Measurements from ENCODE around the gene RGS13.

Gene RGS13, protein sequence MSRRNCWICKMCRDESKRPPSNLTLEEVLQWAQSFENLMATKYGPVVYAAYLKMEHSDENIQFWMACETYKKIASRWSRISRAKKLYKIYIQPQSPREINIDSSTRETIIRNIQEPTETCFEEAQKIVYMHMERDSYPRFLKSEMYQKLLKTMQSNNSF

DNA sequence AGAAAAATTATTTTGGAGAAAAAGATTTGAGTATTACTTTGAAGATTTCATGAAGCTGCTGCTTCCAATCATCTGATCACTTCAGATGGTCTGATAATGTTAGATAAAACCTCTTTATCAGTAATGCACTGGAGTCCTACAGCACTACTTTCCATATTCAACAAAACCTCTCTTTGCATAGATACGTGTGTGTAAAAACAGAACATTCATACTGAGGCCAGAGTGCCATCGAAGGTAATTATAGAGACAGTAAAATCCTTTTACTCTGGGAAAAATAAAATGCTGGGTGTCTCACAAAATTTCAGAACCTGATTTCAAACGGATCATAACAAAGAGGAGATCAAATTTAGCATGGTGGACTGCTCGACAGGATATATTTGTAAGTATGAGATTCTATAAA, at the start of gene RGS13:
RGS13 (plus strand) TSS at position 209 of the 400 bp plus-strand sequence. CDS start 8,188 bp downstream, outside the sequence.
- DNase-seq = no peak

DNA sequence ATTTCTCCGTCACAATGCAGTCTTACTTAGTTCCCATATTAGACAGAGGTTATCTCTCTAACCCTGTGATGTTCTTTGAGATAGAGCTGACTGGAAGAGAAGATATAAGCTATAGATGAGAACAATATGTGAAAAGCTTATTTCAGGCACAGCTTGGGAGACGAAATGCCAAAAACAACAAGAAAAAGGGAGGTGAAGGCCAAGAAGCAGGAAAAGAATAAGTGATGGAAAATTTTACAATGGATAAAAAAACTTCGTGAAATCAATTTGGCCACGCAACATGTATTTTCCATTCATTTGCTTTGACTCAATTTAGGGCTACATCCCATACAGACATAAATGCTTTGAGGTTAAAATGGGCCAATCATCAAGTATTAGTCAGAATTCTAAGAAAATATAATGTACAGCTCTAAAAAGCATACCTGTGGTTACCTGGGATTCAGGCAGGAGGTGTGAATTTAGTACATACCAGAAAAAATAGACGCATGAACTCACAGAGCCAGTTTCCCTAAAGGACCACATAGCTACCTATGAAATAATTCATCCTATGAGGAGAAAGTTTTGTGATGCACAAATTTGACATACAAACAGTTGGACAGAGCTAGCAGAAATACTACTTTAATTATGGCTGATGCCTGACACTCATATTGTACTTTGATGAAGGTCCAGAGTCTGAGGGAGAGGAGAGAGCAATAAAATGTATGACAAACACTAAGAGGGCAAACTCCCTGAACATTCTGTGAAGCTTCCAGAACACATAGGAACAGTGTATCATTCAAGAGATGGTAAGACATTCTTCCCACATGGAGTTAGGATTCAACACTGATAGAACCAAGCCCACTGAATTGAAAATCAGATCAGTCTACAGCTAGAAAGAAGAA, 48.3 kb upstream of the RGS13 start:
- DNase-seq = no peak

DNA sequence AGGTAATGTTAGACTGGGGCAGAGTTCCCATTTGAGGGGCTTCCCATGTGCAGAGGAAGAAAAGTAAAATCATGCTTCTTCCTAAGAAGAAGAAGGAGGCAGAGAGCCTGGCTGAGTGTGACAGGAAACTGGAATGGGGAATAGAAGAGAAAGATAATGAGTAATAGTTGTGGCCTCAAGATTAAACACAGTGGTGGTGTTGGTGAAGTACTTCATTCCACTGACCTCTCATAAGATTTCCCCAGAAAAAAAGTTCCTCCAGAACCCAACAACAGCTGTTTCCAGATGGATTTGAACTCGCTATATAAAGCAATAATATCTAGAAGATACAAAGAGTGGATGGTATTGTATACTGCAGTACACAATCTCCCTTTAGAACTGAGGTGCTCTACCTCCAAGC, 47.4 kb upstream of the RGS13 start:
- no peak for DNase-seq

DNA sequence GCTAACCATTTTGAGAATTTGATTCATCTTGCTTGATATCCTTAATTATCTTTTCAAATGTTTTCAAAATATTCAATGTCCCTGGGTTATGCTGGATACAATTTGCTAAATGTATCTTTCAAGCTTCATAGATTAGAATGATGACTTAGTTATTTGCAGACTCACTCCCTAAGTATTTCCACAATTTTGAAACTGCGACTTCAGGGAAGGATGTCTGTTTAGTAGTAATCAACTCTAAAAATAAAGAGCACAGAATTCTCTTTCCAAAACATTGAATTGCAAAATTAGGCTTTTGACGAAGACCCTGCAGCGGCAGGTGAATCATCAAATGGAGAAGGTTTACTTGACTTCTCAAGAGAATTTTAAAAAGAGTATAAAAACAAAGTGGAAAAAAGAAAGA, 46.1 kb upstream of the RGS13 start:
- no peak for DNase-seq

DNA sequence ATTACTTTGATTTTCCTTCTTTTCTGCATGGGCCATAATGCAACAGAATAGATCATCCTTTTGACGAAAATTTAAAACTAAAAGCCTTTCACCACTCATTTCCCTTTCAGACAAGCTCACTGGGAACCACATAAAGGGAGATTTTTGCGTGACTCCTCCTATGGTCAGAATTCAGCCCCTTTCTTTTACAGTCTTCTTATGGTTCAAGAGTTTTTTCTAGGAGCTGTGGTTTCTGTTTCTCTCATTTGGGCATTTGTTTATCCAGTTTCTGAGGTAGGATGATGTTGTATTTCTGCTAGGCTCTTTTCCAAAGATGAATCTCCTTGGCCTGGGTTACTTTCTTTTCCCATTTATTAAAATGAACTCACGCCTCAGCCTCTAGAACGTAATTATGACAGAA, 43.4 kb upstream of the RGS13 start:
- DNase-seq = no peak

DNA sequence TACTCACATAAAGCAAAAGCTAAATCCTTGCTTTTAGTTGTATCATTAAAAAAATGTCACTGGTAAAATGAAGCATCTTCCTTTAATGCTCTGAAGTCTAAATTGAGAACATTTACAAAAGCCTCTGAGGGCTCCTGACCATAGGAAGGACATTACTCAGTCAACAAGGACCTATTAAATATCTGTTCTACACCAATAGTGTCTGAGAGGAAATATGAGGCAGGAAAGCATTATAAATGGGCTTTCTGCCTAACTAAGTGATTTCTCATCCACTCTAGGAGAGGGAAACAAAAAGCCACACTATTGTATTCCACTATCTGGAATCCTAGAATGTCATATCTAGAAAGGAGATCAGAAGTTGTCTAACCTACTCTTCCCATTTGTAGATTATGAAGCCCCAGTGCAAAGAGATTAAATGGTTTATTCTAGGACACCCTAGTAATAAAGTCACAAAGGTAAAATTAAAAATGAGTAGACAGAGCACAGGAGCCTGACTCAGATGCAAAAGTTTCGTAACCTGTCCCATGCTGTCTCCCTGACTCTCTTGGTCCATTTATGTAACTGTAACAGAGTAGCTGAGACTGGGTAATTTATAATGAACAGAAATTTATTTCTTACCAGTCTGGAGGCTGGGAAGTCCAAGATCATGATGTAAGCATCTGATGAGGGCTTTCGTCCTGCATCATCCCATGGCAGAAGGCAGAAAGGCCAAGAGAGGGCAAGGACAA, 42.8 kb upstream of the RGS13 start:
- DNase-seq = no peak

DNA sequence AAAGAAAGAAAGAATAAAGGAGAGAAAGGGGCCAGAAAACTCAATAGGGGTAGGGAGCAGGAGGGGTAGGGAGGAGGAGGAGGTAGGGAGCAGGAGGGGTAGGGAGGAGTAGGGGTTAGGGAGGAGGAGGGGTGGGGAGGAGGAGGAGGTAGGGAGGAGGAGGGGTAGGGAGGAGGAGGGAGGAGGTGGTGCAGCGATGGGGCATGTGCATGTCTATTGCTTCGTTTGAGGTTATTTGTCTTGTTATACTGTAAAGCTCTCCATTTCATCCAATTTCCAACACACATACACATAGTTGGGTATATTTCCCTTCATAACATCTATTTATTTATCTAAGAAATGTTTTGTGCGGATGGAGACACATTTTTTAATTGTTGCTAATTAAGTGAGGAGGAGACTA, 40.6 kb upstream of the RGS13 start:
- no peak for DNase-seq

DNA sequence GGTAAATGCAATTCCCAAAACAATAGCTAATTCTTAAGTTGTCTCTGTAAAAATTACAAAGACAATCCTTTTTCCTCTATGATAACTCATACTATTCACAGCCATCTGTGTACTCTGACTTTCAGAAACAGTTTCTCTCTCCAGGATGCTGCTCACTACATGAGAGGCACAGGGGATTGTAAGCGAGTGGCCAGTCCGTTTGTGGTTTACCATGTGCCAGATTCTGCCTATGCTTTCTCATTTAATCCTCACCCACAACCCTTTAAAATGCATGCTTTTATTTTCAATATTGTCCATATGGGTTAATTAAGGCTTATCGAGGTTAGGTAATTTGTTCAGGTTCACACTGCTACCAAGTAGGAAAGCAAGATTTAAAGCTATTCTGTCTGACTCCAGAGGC, 37.4 kb upstream of the RGS13 start:
- DNase-seq = no peak

DNA sequence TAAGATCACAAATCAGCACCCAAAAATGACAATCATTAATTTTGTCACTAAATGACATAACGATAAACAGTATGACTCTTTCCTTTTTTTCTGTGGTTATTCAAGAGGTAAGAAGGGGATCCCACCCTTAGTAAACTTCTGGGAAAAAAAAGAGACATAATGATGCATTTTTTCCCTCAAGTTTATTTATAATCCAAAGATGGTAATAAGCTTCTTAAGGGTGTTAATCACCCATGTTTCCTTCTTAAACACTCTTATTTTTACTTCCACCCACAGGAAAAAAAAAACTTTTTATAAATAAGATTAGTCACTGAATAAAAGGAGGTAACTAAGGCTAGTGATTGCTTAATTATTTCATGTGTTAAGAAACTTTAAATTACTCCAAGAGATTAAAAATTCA, 35.7 kb upstream of the RGS13 start:
- no peak for DNase-seq

DNA sequence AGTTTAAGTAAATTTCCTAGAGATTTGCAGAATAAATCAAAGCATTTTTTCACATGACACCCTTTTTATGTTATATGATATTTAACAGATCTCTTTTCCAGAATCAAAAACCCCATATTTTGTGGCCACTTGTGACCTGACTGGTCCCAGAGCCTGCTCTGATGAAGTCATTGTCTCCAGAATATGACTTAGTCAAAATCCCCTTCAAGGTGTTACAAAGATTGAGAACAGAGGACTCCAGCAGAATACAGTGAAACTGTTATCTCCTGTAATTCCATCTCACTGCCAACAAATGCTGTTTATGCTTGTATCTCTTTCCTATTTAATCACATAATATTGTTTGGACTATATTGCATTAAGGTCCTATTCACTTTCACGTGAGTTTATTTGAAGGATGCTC, 34.8 kb upstream of the RGS13 start:
- no peak for DNase-seq

DNA sequence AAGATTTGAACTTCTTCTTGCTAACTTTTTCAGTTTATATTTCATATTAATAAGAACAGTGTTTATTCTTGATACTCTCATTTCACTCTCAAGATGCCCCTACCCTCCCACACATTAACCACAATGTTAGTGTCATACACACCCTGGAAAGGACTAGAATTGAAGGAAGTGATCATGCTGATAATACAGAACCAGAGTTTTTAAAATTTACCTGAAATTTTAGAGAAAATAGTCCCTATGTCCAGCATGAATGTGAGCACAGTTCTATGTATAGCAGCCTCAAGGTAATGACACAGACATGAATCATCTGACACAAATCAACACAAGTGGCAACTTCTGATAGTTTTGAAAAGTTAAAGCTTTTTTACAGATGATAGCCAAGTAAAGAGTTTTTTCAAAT, 34.4 kb upstream of the RGS13 start:
- no peak for DNase-seq

DNA sequence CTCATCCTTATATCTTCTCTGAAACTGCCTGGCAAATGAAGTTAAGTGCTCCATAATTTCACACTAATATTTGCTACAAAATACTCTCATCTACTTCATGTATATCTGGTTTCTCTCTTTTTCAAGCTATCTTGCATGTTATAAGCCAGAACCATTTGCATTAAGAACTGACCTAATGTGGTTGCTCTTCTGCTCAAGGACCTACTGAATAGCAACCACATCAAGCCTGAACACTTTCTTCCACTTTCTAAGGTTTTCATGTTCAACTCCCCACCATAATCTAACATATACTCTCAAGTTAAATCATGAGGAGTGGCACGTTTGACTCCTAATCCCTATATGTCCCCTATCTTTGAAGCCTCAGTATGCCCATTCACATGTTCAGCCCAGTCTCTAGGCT, 33.2 kb upstream of the RGS13 start:
- DNase-seq = no peak

DNA sequence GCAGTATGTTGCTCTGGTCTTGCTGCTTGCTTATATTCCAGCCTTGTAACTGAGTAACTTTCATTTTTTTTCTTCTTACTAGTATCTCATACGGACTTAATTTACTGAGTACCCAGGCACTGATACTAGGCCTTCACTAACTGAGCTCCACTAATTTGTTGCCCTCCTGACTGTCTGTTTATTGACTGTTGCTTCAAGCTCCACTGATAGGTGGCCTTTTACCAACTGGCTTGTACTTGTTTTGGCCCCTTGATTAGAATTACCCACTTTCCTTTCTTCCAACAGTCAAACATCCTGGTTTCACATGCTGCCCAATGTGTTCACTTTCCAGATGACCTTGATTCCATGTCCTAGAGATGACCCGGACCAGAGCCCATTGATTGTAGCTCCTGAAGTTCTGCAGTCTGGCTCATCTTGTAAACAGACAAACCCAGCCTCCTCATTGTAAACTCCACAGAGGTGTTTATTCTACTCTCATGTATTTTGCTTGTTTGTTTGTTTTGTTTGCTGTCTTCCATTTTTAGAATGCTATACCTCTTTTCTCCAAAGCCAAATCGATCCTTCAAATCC, 32.6 kb upstream of the RGS13 start:
- DNase-seq = no peak

DNA sequence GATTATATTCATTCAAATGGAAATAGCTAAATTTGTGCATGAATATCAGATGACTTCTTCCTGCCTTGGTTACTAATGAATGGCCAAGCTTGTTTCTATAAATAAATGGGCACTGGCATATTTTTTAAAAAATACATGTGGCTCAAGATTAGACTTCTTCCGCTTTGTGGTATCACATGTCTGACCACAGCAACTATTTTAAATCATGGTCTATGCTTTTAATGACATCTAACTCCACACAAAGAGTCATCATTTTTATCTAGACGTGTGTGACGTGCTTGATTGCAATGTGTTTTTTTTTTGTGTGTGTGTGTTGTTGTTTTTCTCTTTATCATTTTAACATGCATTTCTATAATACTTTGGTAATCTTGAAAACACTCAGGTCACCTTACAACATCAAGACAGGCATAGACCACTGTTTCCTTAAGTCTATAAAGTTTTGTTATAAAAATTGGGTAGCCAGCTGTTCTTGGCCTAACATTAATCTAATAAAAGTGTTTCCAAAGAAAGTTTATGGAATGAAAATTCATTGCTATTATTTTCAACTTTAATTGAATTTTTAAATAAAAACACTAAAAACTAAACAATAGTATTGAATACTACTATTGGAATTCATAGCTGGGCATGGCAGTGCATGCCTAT, 30.8 kb upstream of the RGS13 start:
- DNase-seq = no peak

DNA sequence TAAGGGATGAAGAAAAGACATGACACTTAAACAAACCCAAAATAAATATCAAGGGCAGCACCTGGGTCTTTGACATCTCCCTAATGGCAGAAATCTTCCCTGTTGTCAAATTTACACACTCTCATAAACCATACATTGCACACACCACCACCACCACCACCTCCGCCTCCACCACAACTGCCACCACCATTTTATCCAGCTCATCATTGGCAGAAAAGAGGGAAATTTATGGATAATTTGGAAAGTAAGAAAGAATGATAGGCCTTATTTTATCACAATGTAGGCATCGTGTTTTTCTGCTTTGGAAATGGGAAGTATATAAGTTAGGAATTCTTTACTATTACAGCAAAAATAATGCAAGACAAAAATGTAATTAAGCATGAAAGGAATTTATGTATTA, 27.3 kb upstream of the RGS13 start:
- DNase-seq = no peak

DNA sequence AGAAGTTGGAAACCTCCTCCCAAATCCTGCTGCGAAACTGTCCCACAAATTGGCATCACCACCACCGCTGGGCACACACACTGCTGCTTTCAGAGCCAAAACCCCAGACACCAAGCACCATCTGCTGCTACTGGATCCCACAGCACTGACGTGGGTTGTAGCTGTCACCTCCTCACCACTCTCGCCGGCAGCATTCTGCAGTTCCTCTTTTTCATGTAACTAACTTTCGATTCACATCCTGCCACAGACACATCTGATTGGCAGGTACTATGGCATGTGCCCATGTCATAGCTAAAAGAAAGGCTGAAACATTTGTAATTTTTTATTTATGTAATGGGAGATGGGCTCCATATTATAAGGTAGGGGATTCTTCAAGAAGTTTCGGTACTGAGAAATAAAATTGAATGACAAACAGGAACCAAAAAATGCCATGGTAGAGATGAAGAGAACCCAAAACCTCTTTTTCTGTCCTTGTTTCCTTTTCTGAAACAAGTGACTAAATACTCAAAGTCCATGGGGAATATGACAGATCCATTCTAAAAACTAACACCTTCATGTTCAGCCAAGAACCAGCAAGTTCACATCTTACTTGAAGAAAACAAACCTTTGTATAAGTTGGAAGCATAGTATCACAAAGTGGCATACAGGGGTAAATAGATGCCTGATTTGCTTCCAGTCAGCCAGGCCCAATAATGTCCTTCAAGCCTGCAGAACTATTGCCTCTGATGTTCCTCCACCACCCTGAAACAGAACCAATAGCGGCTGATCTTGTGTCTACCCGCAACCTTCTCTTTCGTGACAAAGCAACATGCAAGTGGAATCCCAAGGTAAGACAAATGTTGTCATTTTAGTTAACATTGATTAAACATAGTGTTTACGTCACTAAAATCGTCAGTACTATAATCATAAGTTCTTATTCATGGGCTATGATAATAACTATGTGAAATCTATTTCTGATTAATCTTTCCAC, 26.6 kb upstream of the RGS13 start:
- peak; percentile 17 for DNase-seq

DNA sequence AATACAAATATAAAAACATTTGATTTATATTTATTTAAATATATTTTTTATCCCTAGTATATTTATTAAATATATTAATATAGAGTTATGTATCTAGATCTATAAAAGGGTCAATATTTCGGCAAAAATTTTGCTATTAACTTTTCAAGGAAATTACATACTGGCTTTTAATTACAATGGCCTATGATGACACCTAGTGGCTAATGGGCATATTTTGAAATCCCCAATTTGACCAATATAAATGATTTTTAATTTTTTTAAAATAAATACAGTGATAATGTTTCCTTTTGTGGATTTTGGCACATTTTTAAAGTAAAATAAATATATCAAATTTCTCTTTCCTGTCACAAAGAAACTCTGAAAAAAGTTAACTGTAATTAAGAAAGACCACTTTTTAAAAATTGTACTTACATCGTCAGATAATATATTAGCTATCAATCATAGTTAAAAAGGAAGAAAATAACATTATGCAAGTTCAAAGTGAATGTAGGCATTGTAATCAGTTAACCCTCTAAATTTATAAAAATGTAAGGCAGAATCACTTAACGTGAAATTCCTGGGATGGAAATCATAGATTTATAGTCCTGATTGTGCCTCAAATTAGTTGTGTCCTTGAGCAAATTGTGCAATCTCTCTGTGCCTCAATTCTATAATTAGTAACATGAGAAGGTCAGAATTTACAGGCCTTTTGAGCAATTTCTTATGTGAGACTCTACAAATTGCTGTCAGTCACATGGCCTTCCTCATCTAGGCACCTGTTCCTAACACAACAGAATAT, 25.6 kb upstream of the RGS13 start:
- DNase-seq = no peak

DNA sequence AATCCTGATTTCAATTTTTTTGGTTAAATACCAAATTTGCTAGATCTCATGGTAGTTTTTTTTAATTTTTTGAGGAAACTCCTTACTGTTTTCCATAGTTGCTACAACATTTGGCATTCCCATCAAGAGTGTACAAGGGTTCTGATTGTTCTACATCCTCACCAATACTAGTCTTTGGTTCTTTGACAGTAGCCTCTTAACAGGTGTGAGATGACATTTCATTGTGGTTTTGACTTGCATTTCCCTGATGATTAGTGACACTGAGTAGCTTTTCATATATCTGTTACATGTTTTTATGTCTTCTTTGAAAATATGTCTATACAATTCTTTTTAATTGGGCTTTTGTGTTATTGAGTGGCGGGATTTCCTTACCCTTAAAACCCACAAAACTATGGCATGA, 20.9 kb upstream of the RGS13 start:
- DNase-seq = no peak

DNA sequence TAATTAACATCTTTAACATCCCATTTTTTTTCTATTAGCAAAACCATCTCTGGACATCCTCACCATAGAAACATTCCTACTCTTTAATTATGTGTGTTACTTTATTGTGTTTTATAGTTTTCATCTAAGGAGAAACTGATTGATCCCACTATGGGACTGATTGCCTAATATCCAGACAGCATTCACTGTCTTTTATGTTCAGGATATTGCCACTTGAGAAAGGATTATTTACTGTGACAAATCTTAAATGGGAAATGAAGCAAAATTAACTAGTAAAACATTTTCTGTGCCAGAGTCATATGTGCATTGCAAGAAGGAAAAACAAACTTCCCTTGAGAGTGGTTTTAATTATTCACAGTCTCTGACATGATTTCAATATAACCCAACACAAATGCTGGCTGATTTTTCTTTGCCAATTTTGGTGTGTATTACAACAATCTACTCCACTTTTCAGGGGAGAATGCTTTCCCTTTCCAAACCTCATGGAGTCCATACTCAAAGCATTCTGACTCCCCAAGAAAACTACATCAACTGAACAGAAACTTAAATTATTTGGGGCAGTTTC, 15.8 kb upstream of the RGS13 start:
- no peak for DNase-seq

DNA sequence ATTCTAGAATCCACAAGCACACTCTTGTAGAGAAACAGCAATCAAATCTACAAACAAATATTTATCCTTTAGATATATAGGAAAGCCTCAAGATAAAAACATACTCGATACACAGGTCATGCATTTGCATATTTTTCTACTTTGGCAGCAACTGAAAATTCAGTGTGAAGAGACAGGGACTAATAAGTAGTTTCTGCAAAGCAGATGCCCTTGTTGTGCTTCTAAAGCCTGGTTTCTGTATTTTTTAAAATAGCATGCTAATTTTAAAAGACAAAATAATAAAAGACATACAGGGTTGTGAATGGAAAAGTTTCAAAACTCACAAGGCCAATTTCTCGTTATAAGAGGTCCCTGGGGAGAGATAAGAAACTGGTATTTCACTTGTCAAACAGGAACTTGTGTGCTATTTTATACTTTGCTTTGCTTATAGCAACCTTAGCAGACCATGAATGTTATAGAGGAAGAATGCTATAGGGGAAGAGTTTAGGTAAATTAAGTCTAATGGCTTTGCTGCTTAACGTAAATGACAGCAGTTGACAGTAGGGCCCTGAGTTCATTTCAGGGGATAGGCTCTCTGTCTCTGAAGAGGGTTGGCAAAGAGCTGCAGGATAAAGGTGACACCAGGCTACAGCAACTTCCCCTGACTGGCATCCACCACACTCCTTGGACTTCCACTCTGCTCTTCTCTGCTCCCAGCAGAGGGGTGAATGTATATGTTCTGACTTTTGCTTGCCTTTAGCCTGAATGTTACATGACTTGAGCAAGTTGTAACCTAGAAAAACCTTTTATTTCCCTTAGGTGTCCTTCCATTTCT, 9.4 kb upstream of the RGS13 start:
- no peak for DNase-seq
